Activated effector memory CD4-positive, alpha-beta T cell treated with anti-CD3 and anti-CD28 coated beads, Interleukin-2, amount 50 U/mL, for 16 hours (primary cell): ENCODE results near the gene MOCS3.
A peak's percentile ranks its signal among the peaks of the same experiment; 100 is the strongest.

ENCODE experiments used
- DNase-seq: peaks from one replicate; pipeline ENCODE4 v3.0.0-alpha.2; 2020

MOCS3 gene

GRCh38 chr20:50958615-50959542, at the start of gene MOCS3:
Gene MOCS3, plus strand, starts transcription at chr20:50958818. Its CDS starts 25 bp downstream, at chr20:50958843.
- DNase-seq = peak; percentile 93

GRCh38 chr20:50909413-50909812, 49.2 kb upstream of the MOCS3 start:
- no peak for DNase-seq

GRCh38 chr20:50911030-50911429, 47.6 kb upstream of the MOCS3 start:
- DNase-seq = no peak

GRCh38 chr20:50911716-50912115, 46.9 kb upstream of the MOCS3 start:
- no peak for DNase-seq

- no peak for DNase-seq
These were observed 44.8 kb upstream of the MOCS3 start for GRCh38 chr20:50913690-50914375.

- no peak for DNase-seq
These were observed 43.2 kb upstream of the MOCS3 start for GRCh38 chr20:50915424-50915823.

GRCh38 chr20:50916257-50916656, 42.4 kb upstream of the MOCS3 start:
- no peak for DNase-seq

GRCh38 chr20:50916934-50917333, 41.7 kb upstream of the MOCS3 start:
- DNase-seq = no peak

- no peak for DNase-seq
These were observed 40.2 kb upstream of the MOCS3 start for GRCh38 chr20:50918403-50918802.

GRCh38 chr20:50919567-50919966, 39.1 kb upstream of the MOCS3 start:
- DNase-seq = no peak

GRCh38 chr20:50920997-50921396, 37.6 kb upstream of the MOCS3 start:
- DNase-seq = no peak

GRCh38 chr20:50921803-50922501, 36.7 kb upstream of the MOCS3 start:
- DNase-seq = no peak

- DNase-seq = no peak
These were observed 34.2 kb upstream of the MOCS3 start for GRCh38 chr20:50924261-50924920.

GRCh38 chr20:50926530-50926929, 32.1 kb upstream of the MOCS3 start:
- no peak for DNase-seq

GRCh38 chr20:50928469-50928868, 30.1 kb upstream of the MOCS3 start:
- DNase-seq = no peak

GRCh38 chr20:50929299-50930138, 29.1 kb upstream of the MOCS3 start:
- DNase-seq = peak; percentile 96

GRCh38 chr20:50930139-50930975, 28.3 kb upstream of the MOCS3 start:
- DNase-seq = no peak

- no peak for DNase-seq
These were observed 27.7 kb upstream of the MOCS3 start for GRCh38 chr20:50930976-50931305.

- DNase-seq = peak; percentile 94
These were observed 27.2 kb upstream of the MOCS3 start, which contains the start of gene ADNP for GRCh38 chr20:50931306-50932015. Gene ADNP, minus strand, starts transcription at chr20:50931437. Its CDS starts 27,441 bp downstream, at chr20:50903996.

- DNase-seq = no peak
These were observed 26.6 kb upstream of the MOCS3 start for GRCh38 chr20:50932016-50932485.
